Panc1 (cell line): ENCODE measurements around the gene ZNF544. TPM values are rescaled to one million over a fixed set of nuclear protein-coding genes. Genes with fewer than 3 reads are reported as not detected.
"Not testable (repeated sequence)": the region's sequence is repeated elsewhere in the genome, so short reads cannot be mapped to it uniquely, and the experiment has no call there.

Source experiments
- ATAC-seq: fragments of 200-7000 bp; cut with Tn5 transposase; 2 replicates; pipeline ENCODE4 v1.9.1; 2020; ENCODE audit warnings: mild to moderate bottlenecking, moderate library complexity
- BruUV-seq: library from RNA; stranded (reverse); fragments of 400-500 nt; replicated peaks from 2 replicates; lab custom pipeline; 2021; lab: Mats Ljungman, UMichigan
- CTCF ChIA-PET: fragments of 300-600 bp; sonication (Branson Sonifier 250); formaldehyde crosslinking; loops from one replicate; lab custom pipeline; 2022; ENCODE audit warnings: antibody characterized with exemption; lab: Charles Lee
- POLR2A ChIA-PET: fragments of 300-600 bp; sonication (Branson Sonifier 250); formaldehyde crosslinking; loops from one replicate; lab custom pipeline; 2022; ENCODE audit warnings: antibody characterized with exemption; lab: Charles Lee
- DNase-seq: peaks from one replicate; pipeline ENCODE4 v3.0.0-alpha.2; 2010; ENCODE audit warnings: low read depth, low spot score
- H3K27ac ChIP-seq: 2 replicates; pipeline ENCODE4 v1.5.1; 2011; ENCODE audit warnings: mild to moderate bottlenecking, low read length, inconsistent platforms
- H3K27me3 ChIP-seq: fragments of 200-500 bp; sonication (Bioruptor generic); 2 replicates; pipeline ENCODE4 v1.6.0; 2014; ENCODE audit warnings: low read length, inconsistent platforms; ENCODE audit not compliant: control insufficient read depth, insufficient read depth
- H3K36me3 ChIP-seq: fragments of 200-500 bp; sonication (Bioruptor generic); 2 replicates; pipeline ENCODE4 v1.5.1; 2014; ENCODE audit warnings: inconsistent platforms, mild to moderate bottlenecking, low read length, moderate library complexity; ENCODE audit not compliant: control insufficient read depth, insufficient read depth
- H3K4me1 ChIP-seq: 2 replicates; pipeline ENCODE4 v1.5.1; 2011; ENCODE audit warnings: inconsistent platforms, mild to moderate bottlenecking, low read length, moderate library complexity; ENCODE audit not compliant: control insufficient read depth, insufficient read depth
- H3K4me3 ChIP-seq, 2 experiments: 2 replicates each; pipeline ENCODE4 v1.5.1; 2011 to 2012; ENCODE audit warnings: low read depth in 2 of 2, low read length in 2 of 2, mild to moderate bottlenecking in 2 of 2, inconsistent platforms in 1 of 2, moderate library complexity in 1 of 2
- H3K9me3 ChIP-seq: fragments of 200-500 bp; sonication (Bioruptor generic); 2 replicates; pipeline ENCODE4 v1.5.1; 2014; ENCODE audit warnings: low read depth, mild to moderate bottlenecking, inconsistent platforms, low read length, moderate library complexity; ENCODE audit not compliant: control insufficient read depth, insufficient read depth
- POLR2AphosphoS5 ChIP-seq: IDR thresholded peaks from 2 replicates; pipeline ENCODE4 v1.6.1; 2012; ENCODE audit warnings: mild to moderate bottlenecking, low read depth, low read length, moderate library complexity
- SIN3A ChIP-seq: IDR thresholded peaks from 2 replicates; pipeline ENCODE4 v1.6.1; 2012; ENCODE audit warnings: low read depth, mild to moderate bottlenecking, low read length, moderate library complexity, borderline replicate concordance; ENCODE audit not compliant: insufficient read depth
- TCF7L2 ChIP-seq: IDR thresholded peaks from 2 replicates; pipeline ENCODE4 v1.6.1; 2011; ENCODE audit warnings: mild to moderate bottlenecking, low read depth, low read length, inconsistent platforms
- in situ Hi-C: cut with HindIII; loops from 2 replicates; pipeline ENCODE4 v1.10.0; 2016; ENCODE audit warnings: low sequenced_read_pairs, low pct_unique_long_range_greater_than_20kb
- intact Hi-C: fragments of 100-400 bp; cut with micrococcal nuclease; formaldehyde crosslinking; loops from one replicate; pipeline ENCODE4 v1.10.0; 2022; ENCODE audit not compliant: unreplicated experiment
- total RNA-seq: library from RNA; stranded (reverse); gene quantifications from one replicate; pipeline ENCODE4 v1.2.1, GENCODE V29; 2021; ENCODE audit not compliant: unreplicated experiment
- TF ChIP-seq, protein P1 (sequence below), 2 experiments: IDR thresholded peaks; 2 replicates each; pipeline ENCODE4 v1.6.1; 2011 to 2012; ENCODE audit warnings: low read depth in 2 of 2, control low read depth in 1 of 2, low read length in 1 of 2, mild to moderate bottlenecking in 1 of 2, moderate library complexity in 1 of 2; ENCODE audit not compliant: insufficient read depth in 1 of 2
- TF ChIP-seq, protein P2 (sequence below): fragments of 450-650 bp; IDR thresholded peaks from 2 replicates; pipeline ENCODE4 v1.5.1; 2017; ENCODE audit warnings: mild to moderate bottlenecking

Gene ZNF544
- total RNA-seq, 1 experiment from 2014 or later: 48.5 TPM

DNA sequence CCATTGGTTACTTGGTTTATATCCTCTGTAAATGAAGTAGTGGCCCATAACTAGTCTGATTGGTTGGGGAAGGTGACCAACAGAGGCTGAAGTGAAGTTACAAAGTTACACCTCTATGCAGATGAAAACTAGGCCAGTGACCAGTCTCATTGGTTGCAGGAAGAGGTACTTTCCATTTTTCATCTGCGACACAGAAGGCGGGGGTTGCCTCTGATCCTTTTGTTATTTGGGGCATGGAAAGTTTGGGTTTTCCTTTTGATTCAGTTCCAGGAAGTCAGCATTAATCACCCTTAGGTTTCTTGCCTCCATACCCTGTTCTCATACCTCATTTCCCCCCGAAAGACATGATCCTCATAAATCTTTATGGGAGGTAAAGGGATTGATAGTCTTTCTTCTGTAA lies 20.2 kb downstream of the ZNF544 start:
- CTCF ChIA-PET: no interaction called here
- TF ChIP-seq SIN3A (no peak), POLR2AphosphoS5 (no peak), TCF7L2 (no peak)
- TF ChIP-seq, protein P1, sequence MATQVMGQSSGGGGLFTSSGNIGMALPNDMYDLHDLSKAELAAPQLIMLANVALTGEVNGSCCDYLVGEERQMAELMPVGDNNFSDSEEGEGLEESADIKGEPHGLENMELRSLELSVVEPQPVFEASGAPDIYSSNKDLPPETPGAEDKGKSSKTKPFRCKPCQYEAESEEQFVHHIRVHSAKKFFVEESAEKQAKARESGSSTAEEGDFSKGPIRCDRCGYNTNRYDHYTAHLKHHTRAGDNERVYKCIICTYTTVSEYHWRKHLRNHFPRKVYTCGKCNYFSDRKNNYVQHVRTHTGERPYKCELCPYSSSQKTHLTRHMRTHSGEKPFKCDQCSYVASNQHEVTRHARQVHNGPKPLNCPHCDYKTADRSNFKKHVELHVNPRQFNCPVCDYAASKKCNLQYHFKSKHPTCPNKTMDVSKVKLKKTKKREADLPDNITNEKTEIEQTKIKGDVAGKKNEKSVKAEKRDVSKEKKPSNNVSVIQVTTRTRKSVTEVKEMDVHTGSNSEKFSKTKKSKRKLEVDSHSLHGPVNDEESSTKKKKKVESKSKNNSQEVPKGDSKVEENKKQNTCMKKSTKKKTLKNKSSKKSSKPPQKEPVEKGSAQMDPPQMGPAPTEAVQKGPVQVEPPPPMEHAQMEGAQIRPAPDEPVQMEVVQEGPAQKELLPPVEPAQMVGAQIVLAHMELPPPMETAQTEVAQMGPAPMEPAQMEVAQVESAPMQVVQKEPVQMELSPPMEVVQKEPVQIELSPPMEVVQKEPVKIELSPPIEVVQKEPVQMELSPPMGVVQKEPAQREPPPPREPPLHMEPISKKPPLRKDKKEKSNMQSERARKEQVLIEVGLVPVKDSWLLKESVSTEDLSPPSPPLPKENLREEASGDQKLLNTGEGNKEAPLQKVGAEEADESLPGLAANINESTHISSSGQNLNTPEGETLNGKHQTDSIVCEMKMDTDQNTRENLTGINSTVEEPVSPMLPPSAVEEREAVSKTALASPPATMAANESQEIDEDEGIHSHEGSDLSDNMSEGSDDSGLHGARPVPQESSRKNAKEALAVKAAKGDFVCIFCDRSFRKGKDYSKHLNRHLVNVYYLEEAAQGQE (IDR thresholded peaks at IDR 0.05; ENCODE audit: insufficient read depth in 1 of 2, low read depth in 2 of 2, low read length in 1 of 2): no peak
- TF ChIP-seq, protein P2, sequence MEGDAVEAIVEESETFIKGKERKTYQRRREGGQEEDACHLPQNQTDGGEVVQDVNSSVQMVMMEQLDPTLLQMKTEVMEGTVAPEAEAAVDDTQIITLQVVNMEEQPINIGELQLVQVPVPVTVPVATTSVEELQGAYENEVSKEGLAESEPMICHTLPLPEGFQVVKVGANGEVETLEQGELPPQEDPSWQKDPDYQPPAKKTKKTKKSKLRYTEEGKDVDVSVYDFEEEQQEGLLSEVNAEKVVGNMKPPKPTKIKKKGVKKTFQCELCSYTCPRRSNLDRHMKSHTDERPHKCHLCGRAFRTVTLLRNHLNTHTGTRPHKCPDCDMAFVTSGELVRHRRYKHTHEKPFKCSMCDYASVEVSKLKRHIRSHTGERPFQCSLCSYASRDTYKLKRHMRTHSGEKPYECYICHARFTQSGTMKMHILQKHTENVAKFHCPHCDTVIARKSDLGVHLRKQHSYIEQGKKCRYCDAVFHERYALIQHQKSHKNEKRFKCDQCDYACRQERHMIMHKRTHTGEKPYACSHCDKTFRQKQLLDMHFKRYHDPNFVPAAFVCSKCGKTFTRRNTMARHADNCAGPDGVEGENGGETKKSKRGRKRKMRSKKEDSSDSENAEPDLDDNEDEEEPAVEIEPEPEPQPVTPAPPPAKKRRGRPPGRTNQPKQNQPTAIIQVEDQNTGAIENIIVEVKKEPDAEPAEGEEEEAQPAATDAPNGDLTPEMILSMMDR: no peak
- no peaks in the 10 kb centered on the region for H3K4me1 ChIP-seq
- peaks cover 34% of the 10 kb centered on the region for H3K36me3 ChIP-seq
- H3K9me3 ChIP-seq: peaks cover 81% of the 10 kb centered on the region
- H3K4me3 ChIP-seq: no peak overlapping the region
- intact Hi-C loops (no loop called here), in situ Hi-C loops (no loop called here)
- no peak for DNase-seq
- H3K27ac ChIP-seq: no peak overlapping the region
- POLR2A ChIA-PET: no interaction called here
- no TSS peak for BruUV-seq
- no peak for ATAC-seq
- H3K27me3 ChIP-seq: no peaks in the 10 kb centered on the region

DNA sequence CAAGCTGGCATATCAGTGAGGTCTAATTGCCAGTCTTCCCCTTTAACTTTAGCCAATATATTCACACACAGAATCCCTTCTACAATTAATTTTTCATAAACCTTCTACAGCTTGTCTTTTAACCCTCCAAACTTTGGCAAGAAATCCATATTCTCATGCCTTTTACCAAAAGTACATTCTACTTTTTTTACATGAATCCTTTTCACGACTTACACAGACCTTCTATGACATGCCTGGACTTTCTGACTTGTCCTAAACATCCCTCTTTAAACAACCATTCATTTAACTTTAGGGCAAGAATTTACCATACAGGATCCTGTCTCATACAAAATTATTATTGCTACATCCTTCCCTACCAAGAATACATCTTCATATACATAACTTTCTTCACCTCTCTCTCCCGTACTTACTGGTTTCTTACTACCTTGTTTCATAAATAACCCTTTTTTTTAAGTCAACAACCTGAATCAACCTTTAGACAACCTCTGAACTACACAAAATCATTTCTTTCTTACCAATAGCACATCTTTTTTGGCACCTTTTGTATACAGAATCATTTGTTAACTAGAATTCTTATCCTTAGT lies 23.5 kb downstream of the ZNF544 start:
- ChIA-PET CTCF (no interaction called here), POLR2A (no interaction called here)
- no peak for ATAC-seq
- no peaks in the 10 kb centered on the region for H3K4me1 ChIP-seq
- no peak overlapping the region for H3K27ac ChIP-seq
- no peak overlapping the region for H3K4me3 ChIP-seq
- TF ChIP-seq POLR2AphosphoS5 (no peak), SIN3A (no peak), TCF7L2 (no peak)
- TF ChIP-seq, protein P2: no peak
- TF ChIP-seq, protein P1 (IDR thresholded peaks at IDR 0.05; ENCODE audit: insufficient read depth in 1 of 2, low read depth in 2 of 2, low read length in 1 of 2): no peak
- in situ Hi-C loops (no loop called here), intact Hi-C loops (no loop called here)
- BruUV-seq: no TSS peak
- H3K27me3 ChIP-seq: no peaks in the 10 kb centered on the region
- no peak for DNase-seq
- H3K36me3 ChIP-seq: peaks cover 19% of the 10 kb centered on the region; the same call in 1 of the 2 replicates
- H3K9me3 ChIP-seq: peaks cover 78% of the 10 kb centered on the region

GRCh38 chr19:58258259-58258658 lies 29.5 kb downstream of the ZNF544 start:
- intact Hi-C loops, BruUV-seq, in situ Hi-C loops, CTCF ChIA-PET, H3K36me3 ChIP-seq, H3K4me1 ChIP-seq, H3K27me3 ChIP-seq, ATAC-seq, H3K4me3 ChIP-seq, H3K27ac ChIP-seq, POLR2A ChIA-PET, DNase-seq: not testable (repeated sequence)
- peaks cover 76% of the 10 kb centered on the region for H3K9me3 ChIP-seq
